Small intestine (tissue), 7 donors: ENCODE measurements around the gene HTR6. TPM values are rescaled to one million over a fixed set of nuclear protein-coding genes. Genes with fewer than 3 reads are reported as not detected.

Experiments
- DNase-seq, 2 donors: peaks; one replicate each; pipeline versions ENCODE4 v3.0.0 to v3.0.0-alpha.2; 2013
- FAIRE-seq: peaks from 2 replicates; lab custom pipeline; 2012; peaks lifted over from hg19 to GRCh38; lab: Jason Lieb, UNC
- H3K27ac ChIP-seq, 3 donors: one replicate each; pipeline ENCODE4 v1.5.1; 2013; ENCODE audit warnings: low read length in 2 of 3, mild to moderate bottlenecking in 2 of 3, control low read depth in 1 of 3, inconsistent platforms in 1 of 3, low read depth in 1 of 3, moderate library complexity in 1 of 3
- H3K27me3 ChIP-seq, 3 donors: one replicate each; pipeline ENCODE4 v1.6.1; 2013; ENCODE audit warnings: low read length in 3 of 3, inconsistent platforms in 1 of 3; ENCODE audit not compliant: control insufficient read depth in 3 of 3, insufficient read depth in 3 of 3
- H3K36me3 ChIP-seq, 3 donors: one replicate each; pipeline ENCODE4 v1.6.1; 2013; ENCODE audit warnings: low read length in 3 of 3, inconsistent platforms in 1 of 3, low read depth in 1 of 3, mild to moderate bottlenecking in 1 of 3, moderate library complexity in 1 of 3; ENCODE audit not compliant: control insufficient read depth in 3 of 3, insufficient read depth in 2 of 3
- H3K4me1 ChIP-seq, 3 donors: one replicate each; pipeline ENCODE4 v1.6.1; 2013; ENCODE audit warnings: low read length in 2 of 3, inconsistent platforms in 1 of 3, low read depth in 1 of 3, mild to moderate bottlenecking in 1 of 3, moderate library complexity in 1 of 3; ENCODE audit not compliant: control insufficient read depth in 3 of 3, insufficient read depth in 2 of 3
- H3K4me3 ChIP-seq, 3 donors: one replicate each; pipeline ENCODE4 v1.5.1; 2013; ENCODE audit warnings: low read length in 3 of 3, control low read depth in 1 of 3, inconsistent platforms in 1 of 3, low read depth in 1 of 3, mild to moderate bottlenecking in 1 of 3, moderate library complexity in 1 of 3
- H3K9me3 ChIP-seq, 2 donors: one replicate each; pipeline ENCODE4 v1.6.1; 2013; ENCODE audit warnings: low read depth in 1 of 2, low read length in 1 of 2; ENCODE audit not compliant: control insufficient read depth in 2 of 2, insufficient read depth in 1 of 2
- WGBS, 3 donors: extraction: QIAGEN DNeasy Blood & Tissue Kit; methylation state at CpG; one replicate each; pipeline ENCODE4 v1.1.7; 2013; 5-methylcytosine and 5-hydroxymethylcytosine counted together
- polyA plus RNA-seq, 4 donors: library from polyadenylated mRNA; stranded (reverse) in 3 of 4; unstranded in 1 of 4; fragments of 200-250 nt in 3 of 4; fragments of 120-200 nt in 1 of 4; gene quantifications; one replicate each; pipeline versions ENCODE4 v1.2.1 to v1.2.3, GENCODE V29; 2013
- donor health status: healthy with polysubstance abuse.
- donor health status: control.
- donor health status: control.
- donor health status: Bipolar disorder and iron deficiency.
- donor health status: healthy.

The HTR6 gene
- polyA plus RNA-seq, 4 donors: 0.01 to 0.03 TPM; not detected in 2

GRCh38 chr1:19728413-19729145, 63.9 kb downstream of the HTR6 start:
- H3K4me3 ChIP-seq: no peak overlapping the region
- 92 to 95% (median 93%) methylated on average over 5 of the region's 5 CpGs for WGBS, 3 donors
- FAIRE-seq: no peak
- H3K27ac ChIP-seq: no peak overlapping the region
- no peak for DNase-seq
- H3K4me1 ChIP-seq: no peaks in the 10 kb centered on the region
- H3K27me3 ChIP-seq: no peaks in the 10 kb centered on the region
- H3K9me3 ChIP-seq: peaks cover 0 to 7% of the 10 kb centered on the region in 2 donors
- peaks cover 10 to 34% (median 22%) of the 10 kb centered on the region in 3 donors for H3K36me3 ChIP-seq

DNA sequence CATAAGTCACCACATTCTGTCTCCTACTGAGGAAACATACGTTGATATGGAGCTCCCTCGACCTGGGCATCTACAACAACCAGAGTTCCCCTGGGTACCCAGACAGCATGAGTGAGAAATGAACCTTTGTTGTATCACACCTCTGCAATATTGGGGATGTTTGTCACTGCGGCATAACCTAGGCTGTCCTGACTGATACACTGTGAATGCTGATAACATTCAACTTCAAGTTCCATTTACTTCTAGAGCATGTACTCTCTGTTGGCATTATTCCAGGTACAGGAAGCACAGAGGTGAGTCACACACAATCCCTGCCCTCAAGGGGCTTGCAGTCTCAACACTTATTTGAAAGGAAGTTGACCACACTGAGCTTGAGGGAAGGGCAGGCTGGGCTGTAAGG, 65.6 kb downstream of the HTR6 start:
- H3K27me3 ChIP-seq: no peaks in the 10 kb centered on the region
- 92 to 100% (median 96%) methylated on average over 3 of the region's 3 CpGs for WGBS, 3 donors
- H3K9me3 ChIP-seq: peaks cover 0 to 7% of the 10 kb centered on the region in 2 donors
- peaks cover 10 to 44% (median 26%) of the 10 kb centered on the region in 3 donors for H3K36me3 ChIP-seq
- H3K4me3 ChIP-seq: no peak overlapping the region
- no peak for FAIRE-seq
- no peaks in the 10 kb centered on the region for H3K4me1 ChIP-seq
- DNase-seq: no peak
- H3K27ac ChIP-seq: no peak overlapping the region

Other genes starting within 250 kb of the HTR6 start
- 100 to 1,000 TPM; 245 to 292 (median 276) TPM for gene CAPZB, start 179.3 kb upstream of the HTR6 start, polyA plus RNA-seq
- 100 to 1,000 TPM in 3 of 4 donors, 10 to 100 TPM in 1; 60.6 to 503 (median 474) TPM for gene NBL1, start 20.6 kb upstream of the HTR6 start, polyA plus RNA-seq
- gene TMCO4, start 135.0 kb downstream of the HTR6 start, polyA plus RNA-seq: 10 to 100 TPM; 13.1 to 59.0 (median 37.0) TPM
- 100 to 1,000 TPM in 2 of 4 donors, 10 to 100 TPM in 2; 41.8 to 257 (median 104) TPM for gene RNF186, start 150.4 kb downstream of the HTR6 start, polyA plus RNA-seq
- 10 to 100 TPM in 1 of 4 donors, 1 to 10 TPM in 3; 2.2 to 21.4 (median 3.1) TPM for gene OTUD3, start 217.5 kb downstream of the HTR6 start, polyA plus RNA-seq